Lower leg skin (tissue), 3 donors: ENCODE measurements around the gene PHC3.

Experiments
- POLR2A ChIP-seq, 2 donors: fragments of 450-650 bp; IDR thresholded peaks; one replicate each; pipeline ENCODE4 v1.6.1; 2016 to 2017; ENCODE audit warnings: antibody characterized with exemption in 2 of 2, mild to moderate bottlenecking in 1 of 2, moderate library complexity in 1 of 2
- TF ChIP-seq, protein P1 (sequence below), 3 donors: fragments of 450-650 bp; IDR thresholded peaks; one replicate each; pipeline ENCODE4 v1.5.1; 2016; ENCODE audit warnings: antibody characterized with exemption in 3 of 3, mild to moderate bottlenecking in 3 of 3, moderate library complexity in 2 of 3

DNA sequence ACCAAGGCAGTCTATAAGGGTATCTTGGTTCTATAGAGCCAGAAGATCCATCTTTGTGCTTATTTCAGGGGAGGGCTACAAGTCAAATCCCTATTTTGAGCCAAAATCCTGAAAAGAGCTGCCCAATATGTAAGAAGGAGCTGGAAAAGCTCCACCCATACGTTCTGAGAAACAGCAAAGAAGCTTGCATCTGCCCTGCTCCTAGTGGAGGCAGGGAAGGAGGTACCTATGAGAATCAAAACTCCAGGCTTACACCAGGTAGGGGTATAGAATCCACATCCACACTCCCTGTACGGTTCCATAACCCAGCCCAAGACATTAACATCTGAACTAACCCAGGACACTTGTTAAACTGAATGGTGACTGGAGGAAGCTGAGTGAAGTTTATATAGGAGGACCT is 30.0 kb downstream of the PHC3 start:
- TF ChIP-seq, protein P1, sequence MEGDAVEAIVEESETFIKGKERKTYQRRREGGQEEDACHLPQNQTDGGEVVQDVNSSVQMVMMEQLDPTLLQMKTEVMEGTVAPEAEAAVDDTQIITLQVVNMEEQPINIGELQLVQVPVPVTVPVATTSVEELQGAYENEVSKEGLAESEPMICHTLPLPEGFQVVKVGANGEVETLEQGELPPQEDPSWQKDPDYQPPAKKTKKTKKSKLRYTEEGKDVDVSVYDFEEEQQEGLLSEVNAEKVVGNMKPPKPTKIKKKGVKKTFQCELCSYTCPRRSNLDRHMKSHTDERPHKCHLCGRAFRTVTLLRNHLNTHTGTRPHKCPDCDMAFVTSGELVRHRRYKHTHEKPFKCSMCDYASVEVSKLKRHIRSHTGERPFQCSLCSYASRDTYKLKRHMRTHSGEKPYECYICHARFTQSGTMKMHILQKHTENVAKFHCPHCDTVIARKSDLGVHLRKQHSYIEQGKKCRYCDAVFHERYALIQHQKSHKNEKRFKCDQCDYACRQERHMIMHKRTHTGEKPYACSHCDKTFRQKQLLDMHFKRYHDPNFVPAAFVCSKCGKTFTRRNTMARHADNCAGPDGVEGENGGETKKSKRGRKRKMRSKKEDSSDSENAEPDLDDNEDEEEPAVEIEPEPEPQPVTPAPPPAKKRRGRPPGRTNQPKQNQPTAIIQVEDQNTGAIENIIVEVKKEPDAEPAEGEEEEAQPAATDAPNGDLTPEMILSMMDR (IDR thresholded peaks at IDR 0.05): no peak
- TF ChIP-seq POLR2A (IDR thresholded peaks at IDR 0.05): no peak
